Trophoblast cell (in vitro differentiated cells and primary cell): ENCODE results near the gene AGER.

Source experiments
- DNase-seq, 2 donors: peaks; one replicate each; pipeline ENCODE4 v3.0.0-alpha.2; 2016
- H2AFZ ChIP-seq: 2 replicates; pipeline ENCODE4 v1.6.1; 2013; ENCODE audit warnings: low read length, moderate library complexity, mild to moderate bottlenecking; ENCODE audit not compliant: insufficient read depth, poor library complexity
- H2AK5ac ChIP-seq: 2 replicates; pipeline ENCODE4 v1.6.1; 2013; ENCODE audit warnings: mild to moderate bottlenecking, low read length
- H2BK120ac ChIP-seq: 2 replicates; pipeline ENCODE4 v1.6.1; 2013; ENCODE audit warnings: low read length, mild to moderate bottlenecking, moderate library complexity; ENCODE audit not compliant: insufficient read depth, poor library complexity
- H2BK12ac ChIP-seq: 2 replicates; pipeline ENCODE4 v1.6.1; 2013; ENCODE audit warnings: mild to moderate bottlenecking, low read length, moderate library complexity
- H2BK5ac ChIP-seq: 2 replicates; pipeline ENCODE4 v1.6.1; 2013; ENCODE audit warnings: low read length, low read depth, moderate library complexity, mild to moderate bottlenecking; ENCODE audit not compliant: poor library complexity
- H3K14ac ChIP-seq: 2 replicates; pipeline ENCODE4 v1.6.1; 2013; ENCODE audit warnings: mild to moderate bottlenecking, low read length
- H3K18ac ChIP-seq: 2 replicates; pipeline ENCODE4 v1.6.1; 2013; ENCODE audit warnings: mild to moderate bottlenecking, low read length
- H3K23ac ChIP-seq: 2 replicates; pipeline ENCODE4 v1.6.1; 2013; ENCODE audit warnings: low read length
- H3K27ac ChIP-seq: 2 replicates; pipeline ENCODE4 v1.5.1; 2013; ENCODE audit warnings: low read depth, mild to moderate bottlenecking, inconsistent platforms, low read length, moderate library complexity
- H3K27me3 ChIP-seq: 2 replicates; pipeline ENCODE4 v1.6.1; 2013; ENCODE audit warnings: inconsistent platforms, mild to moderate bottlenecking, low read length, moderate library complexity; ENCODE audit not compliant: insufficient read depth
- H3K36me3 ChIP-seq, 2 experiments: 1 replicate in 1 of 2; 2 replicates in 1 of 2; pipeline ENCODE4 v1.6.1; 2013; ENCODE audit warnings: low read length in 2 of 2, mild to moderate bottlenecking in 2 of 2, moderate library complexity in 1 of 2; ENCODE audit not compliant: insufficient read depth in 2 of 2, control insufficient read depth in 1 of 2
- H3K4ac ChIP-seq: 2 replicates; pipeline ENCODE4 v1.6.1; 2013; ENCODE audit warnings: low read depth, mild to moderate bottlenecking, low read length, moderate library complexity
- H3K4me1 ChIP-seq, 2 experiments: 1 replicate in 1 of 2; 2 replicates in 1 of 2; pipeline ENCODE4 v1.6.1; 2013; ENCODE audit warnings: low read length in 2 of 2, mild to moderate bottlenecking in 2 of 2, moderate library complexity in 1 of 2; ENCODE audit not compliant: insufficient read depth in 2 of 2, control insufficient read depth in 1 of 2
- H3K4me2 ChIP-seq: 2 replicates; pipeline ENCODE4 v1.6.1; 2013; ENCODE audit warnings: inconsistent platforms, mild to moderate bottlenecking, low read length, moderate library complexity
- H3K4me3 ChIP-seq: 2 replicates; pipeline ENCODE4 v1.5.1; 2013; ENCODE audit warnings: mild to moderate bottlenecking, low read depth, low read length, inconsistent platforms
- H3K79me1 ChIP-seq: one replicate; pipeline ENCODE4 v1.6.1; 2013; ENCODE audit warnings: low read length
- H3K79me2 ChIP-seq: 2 replicates; pipeline ENCODE4 v1.6.1; 2013; ENCODE audit warnings: low read length, mild to moderate bottlenecking; ENCODE audit not compliant: control insufficient read depth, insufficient read depth, poor library complexity
- H3K9ac ChIP-seq: 2 replicates; pipeline ENCODE4 v1.6.1; 2013; ENCODE audit warnings: mild to moderate bottlenecking, low read length
- H3K9me3 ChIP-seq: 2 replicates; pipeline ENCODE4 v1.6.1; 2013; ENCODE audit warnings: low read depth, mild to moderate bottlenecking, control low read depth, inconsistent platforms, low read length; ENCODE audit not compliant: insufficient read depth
- H4K12ac ChIP-seq: 2 replicates; pipeline ENCODE4 v1.6.1; 2013; ENCODE audit warnings: low read depth, mild to moderate bottlenecking, low read length, moderate library complexity
- H4K8ac ChIP-seq: 2 replicates; pipeline ENCODE4 v1.6.1; 2013; ENCODE audit warnings: low read depth, mild to moderate bottlenecking, low read length, moderate library complexity
- H4K91ac ChIP-seq: one replicate; pipeline ENCODE4 v1.6.1; 2013; ENCODE audit warnings: low read depth, mild to moderate bottlenecking, low read length, moderate library complexity
- WGBS: extraction: QIAGEN DNeasy Blood & Tissue Kit; methylation state at CpG from one replicate; pipeline ENCODE4 v1.1.7; 2013; ENCODE audit warnings: missing lambda C conversion rate; ENCODE audit not compliant: insufficient read length, insufficient coverage; ENCODE audit errors: extremely low coverage; 5-methylcytosine and 5-hydroxymethylcytosine counted together

Gene AGER

GRCh38 chr6:32204268-32204715, 20.2 kb upstream of the AGER start:
- H3K27ac ChIP-seq = no peak overlapping the region
- no peak overlapping the region for H3K14ac ChIP-seq
- H3K27me3 ChIP-seq = no peaks in the 10 kb centered on the region
- H2BK5ac ChIP-seq = no peak overlapping the region
- no peaks in the 10 kb centered on the region for H3K9me3 ChIP-seq
- H3K23ac ChIP-seq = no peak overlapping the region
- no peak overlapping the region for H4K8ac ChIP-seq
- H3K4me2 ChIP-seq = no peak overlapping the region
- no peak overlapping the region for H2BK12ac ChIP-seq
- no peaks in the 10 kb centered on the region for H3K36me3 ChIP-seq
- no peak overlapping the region for H3K9ac ChIP-seq
- no peak overlapping the region for H3K4ac ChIP-seq
- no CpG with 5 or more reads among the region's 3 CpGs for WGBS
- no peak overlapping the region for H4K91ac ChIP-seq
- no peak overlapping the region for H2BK120ac ChIP-seq
- no peak overlapping the region for H3K18ac ChIP-seq
- no peak overlapping the region for H3K4me3 ChIP-seq
- no peak overlapping the region for H2AFZ ChIP-seq
- no peak overlapping the region for H2AK5ac ChIP-seq
- H4K12ac ChIP-seq = no peak overlapping the region
- DNase-seq = no peak
- H3K79me2 ChIP-seq = no peaks in the 10 kb centered on the region
- no peaks in the 10 kb centered on the region for H3K79me1 ChIP-seq
- H3K4me1 ChIP-seq = no peaks in the 10 kb centered on the region

GRCh38 chr6:32203426-32204267, 19.6 kb upstream of the AGER start:
- Histone ChIP-seq H3K4me3 (no peak overlapping the region), H4K12ac (no peak overlapping the region), H3K27me3 (no peaks in the 10 kb centered on the region), H4K8ac (no peak overlapping the region), H2AK5ac (no peak overlapping the region), H4K91ac (no peak overlapping the region), H3K14ac (no peak overlapping the region), H3K4me2 (no peak overlapping the region), H3K4ac (no peak overlapping the region), H2BK5ac (no peak overlapping the region), H2BK12ac (no peak overlapping the region), H3K9ac (no peak overlapping the region), H3K23ac (no peak overlapping the region), H3K79me1 (no peaks in the 10 kb centered on the region), H3K79me2 (no peaks in the 10 kb centered on the region), H3K36me3 (no peaks in the 10 kb centered on the region), H2BK120ac (no peak overlapping the region), H3K18ac (no peak overlapping the region), H3K9me3 (no peaks in the 10 kb centered on the region), H2AFZ (no peak overlapping the region), H3K27ac (no peak overlapping the region), H3K4me1 (no peaks in the 10 kb centered on the region)
- DNase-seq = no peak
- WGBS = no CpG with 5 or more reads among the region's 9 CpGs

- no peak overlapping the region for H3K14ac ChIP-seq
- no peak overlapping the region for H4K91ac ChIP-seq
- H3K9me3 ChIP-seq = no peaks in the 10 kb centered on the region
- H3K27ac ChIP-seq = no peak overlapping the region
- no peaks in the 10 kb centered on the region for H3K36me3 ChIP-seq
- H2BK120ac ChIP-seq = no peak overlapping the region
- H4K8ac ChIP-seq = no peak overlapping the region
- H3K4me1 ChIP-seq = no peaks in the 10 kb centered on the region
- no peak overlapping the region for H2AFZ ChIP-seq
- no peak overlapping the region for H3K4me3 ChIP-seq
- H2BK5ac ChIP-seq = no peak overlapping the region
- no CpG with 5 or more reads among the region's 9 CpGs for WGBS
- no peak overlapping the region for H3K4ac ChIP-seq
- H2AK5ac ChIP-seq = no peak overlapping the region
- no peaks in the 10 kb centered on the region for H3K27me3 ChIP-seq
- no peak overlapping the region for H3K4me2 ChIP-seq
- H3K23ac ChIP-seq = no peak overlapping the region
- no peak overlapping the region for H2BK12ac ChIP-seq
- no peak overlapping the region for H4K12ac ChIP-seq
- no peaks in the 10 kb centered on the region for H3K79me2 ChIP-seq
- DNase-seq = no peak
- no peak overlapping the region for H3K9ac ChIP-seq
- H3K79me1 ChIP-seq = no peaks in the 10 kb centered on the region
- H3K18ac ChIP-seq = no peak overlapping the region
These were observed 18.1 kb upstream of the AGER start for GRCh38 chr6:32202186-32202585.

DNA sequence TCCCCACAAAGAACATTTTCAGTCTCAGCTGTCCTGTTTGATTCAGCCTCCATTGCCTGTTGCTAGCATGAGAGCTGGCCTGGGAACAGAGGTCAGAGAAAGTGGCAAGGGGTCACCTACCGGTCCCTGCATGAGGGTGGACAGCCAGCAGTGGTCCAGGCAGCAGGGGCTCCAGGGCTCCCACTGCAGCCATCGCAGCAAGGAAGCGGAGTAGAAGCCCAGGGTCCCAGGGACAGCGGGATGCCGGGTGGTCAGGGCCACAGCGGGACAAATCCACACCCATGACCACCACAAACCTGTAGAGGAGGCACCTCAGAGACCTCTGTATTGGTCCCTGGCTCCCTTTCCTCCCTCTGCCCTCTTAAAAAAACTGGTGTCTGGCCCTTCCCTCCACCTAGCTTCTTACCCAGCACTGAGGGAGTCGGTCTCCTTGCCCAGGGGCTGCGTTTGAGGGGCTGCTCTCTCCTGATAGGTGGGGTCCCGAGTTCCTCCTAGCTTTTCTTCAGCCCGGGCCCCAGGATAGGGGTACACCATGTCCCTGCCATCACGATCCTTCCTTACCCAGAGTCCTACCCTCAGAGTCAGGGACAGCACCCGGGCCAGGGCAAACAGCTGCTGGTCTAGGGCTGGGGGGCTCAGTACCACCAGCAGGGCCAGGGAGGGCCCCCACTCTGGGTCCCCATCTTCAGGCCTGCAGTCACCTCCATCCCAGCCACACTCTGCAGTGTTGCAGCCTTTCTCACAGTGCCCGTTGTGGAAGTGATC, 16.8 kb upstream of the AGER start:
- DNase-seq = no peak
- no peak overlapping the region for H4K8ac ChIP-seq
- H3K4me2 ChIP-seq = no peak overlapping the region
- H3K4me1 ChIP-seq = peaks cover 5 to 6% of the 10 kb centered on the region in 2 experiments
- no peak overlapping the region for H3K9ac ChIP-seq
- WGBS = no CpG with 5 or more reads among the region's 13 CpGs
- H4K91ac ChIP-seq = no peak overlapping the region
- H2BK120ac ChIP-seq = no peak overlapping the region
- H3K79me1 ChIP-seq = peaks cover 9% of the 10 kb centered on the region
- H2BK12ac ChIP-seq = no peak overlapping the region
- H3K36me3 ChIP-seq = no peaks in the 10 kb centered on the region
- H2BK5ac ChIP-seq = no peak overlapping the region
- no peak overlapping the region for H3K4ac ChIP-seq
- H3K14ac ChIP-seq = no peak overlapping the region
- H2AK5ac ChIP-seq = no peak overlapping the region
- no peak overlapping the region for H3K23ac ChIP-seq
- H3K18ac ChIP-seq = no peak overlapping the region
- no peak overlapping the region for H3K27ac ChIP-seq
- H3K9me3 ChIP-seq = no peaks in the 10 kb centered on the region
- H3K4me3 ChIP-seq = no peak overlapping the region
- H2AFZ ChIP-seq = no peak overlapping the region
- no peak overlapping the region for H4K12ac ChIP-seq
- H3K79me2 ChIP-seq = peaks cover 4% of the 10 kb centered on the region
- H3K27me3 ChIP-seq = no peaks in the 10 kb centered on the region
